ENCODE measurements around the gene MED27.

Gene MED27

DNA sequence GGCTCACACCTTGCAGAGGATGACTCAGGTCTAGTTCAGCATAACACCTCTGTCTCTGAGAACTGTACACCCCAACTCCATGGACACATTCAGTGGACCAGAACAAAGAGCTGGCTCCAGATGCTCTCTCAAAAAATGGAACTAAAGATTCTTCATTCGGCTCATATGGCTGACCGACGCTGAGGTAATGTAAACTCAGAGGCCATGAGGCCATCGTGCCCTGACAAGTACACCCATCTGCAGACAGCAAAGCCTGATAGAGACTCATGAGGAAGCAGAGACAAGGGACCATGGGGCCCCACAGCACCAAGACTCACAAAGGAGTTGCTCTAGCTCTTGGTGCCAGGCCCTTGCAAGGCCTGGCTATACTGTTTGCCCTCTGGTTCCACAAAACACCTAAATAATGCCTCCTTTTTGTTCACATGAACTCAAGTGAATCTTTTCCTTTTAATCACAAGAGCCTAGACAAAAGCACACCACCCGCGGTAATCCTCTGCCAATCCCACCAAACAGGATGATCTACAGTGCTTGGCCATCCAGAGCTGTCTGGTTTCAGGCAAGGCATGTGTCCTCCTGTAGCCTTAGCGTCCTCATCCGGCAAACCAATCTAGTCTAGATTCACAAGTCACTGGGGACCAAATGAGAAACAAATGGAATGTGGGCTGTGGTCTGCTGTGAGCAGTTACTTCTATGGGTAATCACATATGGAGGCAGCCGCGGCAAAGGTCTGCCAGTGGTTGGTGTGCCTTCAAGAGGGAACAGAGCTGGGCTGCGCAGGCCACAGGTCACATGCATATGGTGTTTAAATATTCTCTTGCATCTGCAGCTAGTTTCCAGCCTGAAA, 22.7 kb downstream of the MED27 start:
- no CpG with 5 or more reads among the region's 11 CpGs for WGBS (ENCODE audit: extremely low coverage, insufficient coverage, insufficient read length)
- Histone ChIP-seq H3K4me3 (ENCODE audit: low read depth, low read length) (no peak overlapping the region), H3K9ac (ENCODE audit: low read length) (no peak overlapping the region)

DNA sequence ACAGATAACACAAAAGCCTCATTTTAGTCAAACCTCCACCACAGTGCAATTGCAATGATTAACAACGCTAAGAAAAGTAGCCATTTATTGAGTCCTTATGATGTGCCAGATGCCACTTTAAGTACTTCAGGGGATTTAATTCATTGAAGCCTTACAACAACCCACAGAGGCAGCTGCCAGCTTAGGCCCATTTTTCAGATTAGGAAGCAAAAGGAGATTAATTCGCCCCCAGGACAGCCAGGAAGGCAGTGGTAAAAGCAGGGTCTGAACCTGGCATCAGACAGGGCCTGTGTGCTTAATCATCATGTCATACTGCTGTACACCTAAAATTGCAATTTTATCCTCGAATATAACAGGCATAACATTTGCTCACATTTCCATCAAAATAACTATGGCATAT, 23.9 kb downstream of the MED27 start:
- Histone ChIP-seq H2AFZ (ENCODE audit: insufficient read depth, low read length, poor library complexity) (no peak overlapping the region), H3K27me3 (ENCODE audit: insufficient read depth, low read length) (no peaks in the 10 kb centered on the region), H3K23ac (ENCODE audit: low read length) (no peak overlapping the region), H4K91ac (ENCODE audit: low read depth, low read length) (no peak overlapping the region), H3K9me3 (ENCODE audit: insufficient read depth, low read depth, low read length) (no peaks in the 10 kb centered on the region), H4K12ac (ENCODE audit: low read depth, low read length) (no peak overlapping the region), H2BK120ac (ENCODE audit: insufficient read depth, low read length, poor library complexity) (no peak overlapping the region), H2BK5ac (ENCODE audit: low read depth, low read length, poor library complexity) (no peak overlapping the region), H3K79me2 (ENCODE audit: control insufficient read depth, insufficient read depth, low read length, poor library complexity) (no peaks in the 10 kb centered on the region), H3K14ac (ENCODE audit: low read length) (no peak overlapping the region), H3K27ac (ENCODE audit: low read depth, low read length) (no peak overlapping the region), H3K36me3 (ENCODE audit: control insufficient read depth in 1 of 2, insufficient read depth in 2 of 2, low read length in 2 of 2) (no peaks in the 10 kb centered on the region), H3K79me1 (ENCODE audit: low read length) (no peaks in the 10 kb centered on the region), H4K8ac (ENCODE audit: low read depth, low read length) (no peak overlapping the region), H3K9ac (ENCODE audit: low read length) (no peak overlapping the region), H3K4me1 (ENCODE audit: control insufficient read depth in 1 of 2, insufficient read depth in 2 of 2, low read length in 2 of 2) (no peaks in the 10 kb centered on the region), H3K18ac (ENCODE audit: low read length) (no peak overlapping the region), H3K4me3 (ENCODE audit: low read depth, low read length) (no peak overlapping the region), H3K4ac (ENCODE audit: low read depth, low read length) (no peak overlapping the region), H3K4me2 (ENCODE audit: low read length) (no peak overlapping the region), H2BK12ac (ENCODE audit: low read length) (no peak overlapping the region), H2AK5ac (ENCODE audit: low read length) (no peak overlapping the region)
- no peak for DNase-seq
- WGBS (ENCODE audit: extremely low coverage, insufficient coverage, insufficient read length): no CpG with 5 or more reads among the region's 3 CpGs

More for the DNA sequence above, 22.7 kb downstream of the MED27 start:
- H3K27me3 ChIP-seq (ENCODE audit: insufficient read depth, low read length): no peaks in the 10 kb centered on the region
- H2BK120ac ChIP-seq (ENCODE audit: insufficient read depth, low read length, poor library complexity): no peak overlapping the region
- no peak overlapping the region for H3K27ac ChIP-seq (ENCODE audit: low read depth, low read length)
- H4K91ac ChIP-seq (ENCODE audit: low read depth, low read length): no peak overlapping the region
- H3K18ac ChIP-seq (ENCODE audit: low read length): no peak overlapping the region
- no peak overlapping the region for H4K12ac ChIP-seq (ENCODE audit: low read depth, low read length)
- no peak overlapping the region for H3K4ac ChIP-seq (ENCODE audit: low read depth, low read length)
- H2AK5ac ChIP-seq (ENCODE audit: low read length): no peak overlapping the region
- H3K14ac ChIP-seq (ENCODE audit: low read length): no peak overlapping the region
- no peak overlapping the region for H2BK12ac ChIP-seq (ENCODE audit: low read length)
- H3K4me1 ChIP-seq (ENCODE audit: control insufficient read depth in 1 of 2, insufficient read depth in 2 of 2, low read length in 2 of 2): no peaks in the 10 kb centered on the region
- H3K79me2 ChIP-seq (ENCODE audit: control insufficient read depth, insufficient read depth, low read length, poor library complexity): no peaks in the 10 kb centered on the region
- no peaks in the 10 kb centered on the region for H3K79me1 ChIP-seq (ENCODE audit: low read length)
- no peak overlapping the region for H4K8ac ChIP-seq (ENCODE audit: low read depth, low read length)
- no peaks in the 10 kb centered on the region for H3K36me3 ChIP-seq (ENCODE audit: control insufficient read depth in 1 of 2, insufficient read depth in 2 of 2, low read length in 2 of 2)
- no peak for DNase-seq
- H2BK5ac ChIP-seq (ENCODE audit: low read depth, low read length, poor library complexity): no peak overlapping the region
- H2AFZ ChIP-seq (ENCODE audit: insufficient read depth, low read length, poor library complexity): no peak overlapping the region
- no peaks in the 10 kb centered on the region for H3K9me3 ChIP-seq (ENCODE audit: insufficient read depth, low read depth, low read length)
- no peak overlapping the region for H3K23ac ChIP-seq (ENCODE audit: low read length)
- H3K4me2 ChIP-seq (ENCODE audit: low read length): no peak overlapping the region

DNA sequence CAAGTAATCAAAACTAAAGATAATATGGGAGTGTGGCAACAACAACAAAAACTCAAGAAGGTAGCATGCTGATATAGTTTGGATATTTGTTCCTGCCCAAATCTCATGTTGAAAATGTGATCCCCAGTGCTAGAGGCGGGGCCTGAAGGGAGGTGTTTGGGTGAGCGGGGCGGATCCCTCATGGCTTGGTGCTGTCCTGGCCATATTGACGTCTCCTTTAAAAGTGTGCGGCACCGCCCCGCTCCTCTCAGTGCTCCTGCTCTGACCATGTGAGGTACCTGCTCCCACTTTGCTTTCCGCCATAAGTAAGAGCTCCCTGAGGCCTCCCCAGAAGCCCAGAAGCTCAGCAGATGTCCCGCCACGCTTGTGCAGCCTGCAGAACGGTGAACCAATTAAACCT, 25.6 kb downstream of the MED27 start:
- Histone ChIP-seq H3K4me3 (ENCODE audit: low read depth, low read length) (no peak overlapping the region), H3K9ac (ENCODE audit: low read length) (no peak overlapping the region), H4K8ac (ENCODE audit: low read depth, low read length) (no peak overlapping the region), H3K23ac (ENCODE audit: low read length) (no peak overlapping the region), H3K79me2 (ENCODE audit: control insufficient read depth, insufficient read depth, low read length, poor library complexity) (no peaks in the 10 kb centered on the region), H3K4me1 (ENCODE audit: control insufficient read depth in 1 of 2, insufficient read depth in 2 of 2, low read length in 2 of 2) (no peaks in the 10 kb centered on the region), H3K27me3 (ENCODE audit: insufficient read depth, low read length) (no peaks in the 10 kb centered on the region), H4K91ac (ENCODE audit: low read depth, low read length) (no peak overlapping the region), H3K36me3 (ENCODE audit: control insufficient read depth in 1 of 2, insufficient read depth in 2 of 2, low read length in 2 of 2) (no peaks in the 10 kb centered on the region), H2AK5ac (ENCODE audit: low read length) (no peak overlapping the region), H3K4me2 (ENCODE audit: low read length) (no peak overlapping the region), H3K14ac (ENCODE audit: low read length) (no peak overlapping the region), H2BK12ac (ENCODE audit: low read length) (no peak overlapping the region), H3K4ac (ENCODE audit: low read depth, low read length) (no peak overlapping the region), H3K27ac (ENCODE audit: low read depth, low read length) (no peak overlapping the region), H4K12ac (ENCODE audit: low read depth, low read length) (no peak overlapping the region), H2BK120ac (ENCODE audit: insufficient read depth, low read length, poor library complexity) (no peak overlapping the region), H3K9me3 (ENCODE audit: insufficient read depth, low read depth, low read length) (no peaks in the 10 kb centered on the region), H3K79me1 (ENCODE audit: low read length) (no peaks in the 10 kb centered on the region), H2BK5ac (ENCODE audit: low read depth, low read length, poor library complexity) (no peak overlapping the region), H2AFZ (ENCODE audit: insufficient read depth, low read length, poor library complexity) (no peak overlapping the region), H3K18ac (ENCODE audit: low read length) (no peak overlapping the region)
- DNase-seq: no peak
- WGBS (ENCODE audit: extremely low coverage, insufficient coverage, insufficient read length): no CpG with 5 or more reads among the region's 11 CpGs

DNA sequence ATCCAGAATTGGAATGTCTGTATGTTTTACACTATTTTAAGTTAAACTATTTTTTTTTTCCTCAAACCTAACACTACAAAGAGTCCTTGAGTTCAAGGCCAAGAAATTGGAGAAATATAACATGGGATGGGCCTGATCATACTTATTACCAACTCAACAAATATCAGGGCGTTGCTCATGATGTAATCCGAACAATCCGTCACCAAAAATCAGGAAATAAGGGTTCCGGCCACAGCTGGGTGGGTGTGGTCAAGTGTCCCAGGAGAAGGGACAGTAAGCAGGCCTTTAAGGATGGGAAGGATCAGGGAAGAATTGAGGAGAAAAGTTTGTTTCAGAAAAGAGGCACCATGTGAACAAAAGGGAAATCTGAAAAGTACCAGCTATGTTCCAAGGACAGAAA, 29.8 kb downstream of the MED27 start:
- Histone ChIP-seq H3K9me3 (ENCODE audit: insufficient read depth, low read depth, low read length) (no peaks in the 10 kb centered on the region), H3K23ac (ENCODE audit: low read length) (no peak overlapping the region), H4K8ac (ENCODE audit: low read depth, low read length) (no peak overlapping the region), H3K36me3 (ENCODE audit: control insufficient read depth in 1 of 2, insufficient read depth in 2 of 2, low read length in 2 of 2) (no peaks in the 10 kb centered on the region), H3K14ac (ENCODE audit: low read length) (no peak overlapping the region), H3K4me2 (ENCODE audit: low read length) (no peak overlapping the region), H3K4me1 (ENCODE audit: control insufficient read depth in 1 of 2, insufficient read depth in 2 of 2, low read length in 2 of 2) (no peaks in the 10 kb centered on the region), H3K27ac (ENCODE audit: low read depth, low read length) (no peak overlapping the region), H3K79me2 (ENCODE audit: control insufficient read depth, insufficient read depth, low read length, poor library complexity) (no peaks in the 10 kb centered on the region), H3K4ac (ENCODE audit: low read depth, low read length) (no peak overlapping the region), H3K79me1 (ENCODE audit: low read length) (no peaks in the 10 kb centered on the region), H3K27me3 (ENCODE audit: insufficient read depth, low read length) (no peaks in the 10 kb centered on the region), H3K9ac (ENCODE audit: low read length) (no peak overlapping the region), H2BK120ac (ENCODE audit: insufficient read depth, low read length, poor library complexity) (no peak overlapping the region), H4K12ac (ENCODE audit: low read depth, low read length) (no peak overlapping the region), H2BK12ac (ENCODE audit: low read length) (no peak overlapping the region), H4K91ac (ENCODE audit: low read depth, low read length) (no peak overlapping the region), H2AFZ (ENCODE audit: insufficient read depth, low read length, poor library complexity) (peak overlapping the region; percentile 35), H2BK5ac (ENCODE audit: low read depth, low read length, poor library complexity) (no peak overlapping the region), H3K18ac (ENCODE audit: low read length) (no peak overlapping the region), H2AK5ac (ENCODE audit: low read length) (no peak overlapping the region), H3K4me3 (ENCODE audit: low read depth, low read length) (no peak overlapping the region)
- no peak for DNase-seq
- no CpG with 5 or more reads among the region's 4 CpGs for WGBS (ENCODE audit: extremely low coverage, insufficient coverage, insufficient read length)

Data from trophoblast cell (in vitro differentiated cells and primary cell).